CD4-positive, alpha-beta T cell treated with Interleukin-4 for 4 hours (primary cell): Measurements from ENCODE around the gene TNFRSF17.
A peak's percentile ranks its signal among the peaks of the same experiment; 100 is the strongest.
"Not testable (repeated sequence)": the region's sequence is repeated elsewhere in the genome, so short reads cannot be mapped to it uniquely, and the experiment has no call there.

Experiments used
- DNase-seq: peaks from one replicate; pipeline ENCODE4 v3.0.0-alpha.2; 2020

TNFRSF17 gene

DNA sequence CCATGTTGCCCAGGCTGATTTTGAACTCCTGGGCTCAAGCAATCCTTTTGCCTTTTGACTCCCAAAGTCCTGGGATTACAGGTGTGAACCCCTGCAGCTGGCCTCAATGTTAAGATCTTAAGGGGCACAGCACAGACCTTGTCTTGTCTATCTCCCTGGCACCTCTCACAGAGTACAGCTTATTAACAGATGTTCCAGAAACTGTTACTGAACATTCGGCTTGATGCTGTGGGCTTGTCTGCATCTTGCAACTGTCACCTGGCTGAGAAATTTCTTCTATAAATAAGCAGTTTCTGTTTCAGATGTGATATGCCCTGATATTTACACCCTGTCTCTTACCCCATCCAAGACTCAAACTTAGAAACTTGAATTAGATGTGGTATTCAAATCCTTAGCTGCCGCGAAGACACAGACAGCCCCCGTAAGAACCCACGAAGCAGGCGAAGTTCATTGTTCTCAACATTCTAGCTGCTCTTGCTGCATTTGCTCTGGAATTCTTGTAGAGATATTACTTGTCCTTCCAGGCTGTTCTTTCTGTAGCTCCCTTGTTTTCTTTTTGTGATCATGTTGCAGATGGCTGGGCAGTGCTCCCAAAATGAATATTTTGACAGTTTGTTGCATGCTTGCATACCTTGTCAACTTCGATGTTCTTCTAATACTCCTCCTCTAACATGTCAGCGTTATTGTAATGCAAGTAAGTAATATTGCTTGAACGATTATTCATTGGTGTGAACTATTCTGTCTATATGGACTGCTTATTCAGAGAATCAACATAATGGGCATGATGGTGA, at the start of gene TNFRSF17:
Gene TNFRSF17, plus strand, starts transcription at position 450 of the 791 bp plus-strand sequence. Its CDS starts 115 bp downstream, at position 565.
- DNase-seq = no peak

DNA sequence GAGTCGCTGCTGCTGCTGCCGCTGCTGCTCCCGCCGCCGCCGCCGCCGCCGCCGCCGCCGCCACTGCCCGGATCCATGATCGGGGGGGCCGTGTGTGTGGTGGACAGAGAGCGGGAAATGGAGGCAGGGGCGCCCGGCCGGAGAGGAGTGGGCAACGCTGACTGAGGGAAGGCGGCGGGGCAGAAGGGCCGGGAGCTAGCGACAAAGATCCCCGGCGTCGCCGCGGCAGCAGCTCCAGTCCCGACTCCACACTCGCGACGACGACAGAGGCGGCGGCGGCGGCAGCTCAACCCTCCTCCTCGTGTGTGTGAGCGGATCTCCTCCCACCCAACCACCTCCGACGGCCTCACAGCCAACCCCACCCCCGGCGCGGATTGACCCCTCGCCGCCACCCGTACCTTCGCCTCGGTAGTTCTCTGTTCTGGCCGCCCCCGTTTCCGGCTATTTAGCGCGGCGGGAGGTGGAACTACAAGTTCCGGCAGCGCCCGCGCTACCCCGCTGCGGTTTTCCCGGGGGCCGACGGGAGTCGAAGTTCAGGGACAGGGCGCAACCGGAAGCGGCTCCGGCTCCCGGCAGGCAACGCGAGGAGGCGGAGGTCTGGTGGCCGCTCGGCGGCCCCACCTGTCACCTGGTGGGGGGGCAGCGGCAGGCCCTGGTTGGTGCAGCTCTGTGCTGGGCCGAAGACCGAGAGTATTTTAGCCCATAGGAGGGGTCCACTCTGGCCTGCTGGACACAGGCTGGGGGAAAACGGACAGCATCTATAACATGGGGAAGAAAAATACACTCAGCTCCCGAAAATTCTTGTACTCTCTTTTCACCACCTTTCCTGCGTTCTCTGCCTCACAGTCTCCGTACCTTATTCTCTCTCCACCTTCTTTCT, 49.1 kb upstream of the TNFRSF17 start, which contains the start of gene GSPT1:
Gene GSPT1, minus strand, starts transcription at position 313 of the 880 bp plus-strand sequence. Its CDS starts 236 bp downstream, at position 77.
- peak; percentile 99 for DNase-seq

DNA sequence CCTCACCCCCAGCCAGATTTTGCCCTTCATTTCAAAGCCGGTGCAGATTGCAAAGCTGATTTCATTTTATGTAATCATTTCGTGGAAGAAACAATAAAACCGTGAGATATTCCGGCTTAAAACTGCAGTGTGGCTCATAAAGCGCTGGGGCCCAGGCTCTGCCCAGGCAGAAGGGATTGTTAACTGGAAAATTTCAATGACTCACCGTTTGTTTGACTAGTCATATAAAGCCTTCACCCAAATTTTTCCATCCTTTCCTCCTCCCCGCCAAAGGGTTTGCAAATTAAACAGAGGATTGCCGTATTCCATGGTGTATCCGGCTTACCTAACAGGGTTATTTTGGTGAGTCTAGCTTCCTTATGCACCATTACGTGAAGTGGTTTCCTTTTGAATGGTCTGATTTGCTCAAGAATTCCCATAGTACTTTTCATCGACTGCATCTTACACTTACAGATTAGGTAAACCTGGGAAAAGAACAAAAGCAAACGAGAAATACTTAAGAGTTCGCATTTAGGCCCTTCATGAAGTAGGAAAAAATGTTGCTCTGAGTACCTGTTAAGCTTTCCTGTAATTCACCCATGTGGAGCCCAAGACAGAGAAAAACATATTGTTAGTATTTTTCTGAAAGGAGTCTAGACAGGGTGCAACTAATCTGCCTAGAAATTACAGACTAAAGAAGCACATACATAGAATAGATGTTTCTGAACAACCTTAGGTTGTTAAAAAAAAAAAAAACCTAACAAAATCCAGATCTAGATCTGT, 48.3 kb upstream of the TNFRSF17 start:
- DNase-seq = no peak

DNA sequence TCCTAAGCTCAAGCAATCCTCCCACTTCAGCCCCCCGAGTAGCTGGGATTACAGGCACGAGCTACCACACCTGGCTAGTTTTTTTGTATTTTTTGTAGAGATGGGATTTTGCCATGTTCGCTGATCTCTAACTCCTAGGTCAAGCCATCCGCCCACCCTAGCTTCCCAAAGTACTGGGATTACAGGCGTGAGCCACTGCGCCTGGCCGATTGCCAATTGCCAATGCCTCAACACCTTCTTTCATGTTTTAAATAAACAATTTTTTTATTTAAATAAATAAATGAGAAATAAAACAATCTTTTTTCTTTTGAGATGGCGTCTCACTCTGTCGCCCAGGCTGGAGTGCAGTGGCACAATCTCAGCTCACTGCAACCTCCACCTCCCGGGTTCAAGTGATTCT, 41.0 kb upstream of the TNFRSF17 start:
- not testable (repeated sequence) for DNase-seq

- not testable (repeated sequence) for DNase-seq
Measured at GRCh38 chr16:11927350-11927749, 37.7 kb upstream of the TNFRSF17 start.

DNA sequence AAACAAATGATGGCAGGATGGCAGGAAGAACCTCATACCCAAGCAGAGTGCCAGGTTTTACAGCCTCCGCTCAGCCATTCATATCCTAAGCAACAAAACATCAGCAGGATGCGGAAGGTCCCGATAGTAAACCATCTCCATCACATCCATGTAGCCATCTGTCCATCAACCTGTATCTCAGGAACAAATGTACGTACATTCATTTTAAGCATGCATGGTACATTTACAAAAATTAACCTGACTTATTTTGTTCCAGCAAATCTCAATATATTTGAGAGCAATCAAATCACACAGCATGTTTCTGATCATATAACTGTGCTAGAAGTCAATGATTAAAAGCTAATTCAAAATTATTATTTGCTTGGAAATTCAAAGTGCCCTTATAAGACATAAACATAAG, 23.1 kb upstream of the TNFRSF17 start, which contains the start of gene NPIPB2:
Gene NPIPB2, minus strand, starts transcription at position 101 of the 400 bp plus-strand sequence. Its CDS starts 0 bp downstream, at position 101.
- DNase-seq = not testable (repeated sequence)

DNA sequence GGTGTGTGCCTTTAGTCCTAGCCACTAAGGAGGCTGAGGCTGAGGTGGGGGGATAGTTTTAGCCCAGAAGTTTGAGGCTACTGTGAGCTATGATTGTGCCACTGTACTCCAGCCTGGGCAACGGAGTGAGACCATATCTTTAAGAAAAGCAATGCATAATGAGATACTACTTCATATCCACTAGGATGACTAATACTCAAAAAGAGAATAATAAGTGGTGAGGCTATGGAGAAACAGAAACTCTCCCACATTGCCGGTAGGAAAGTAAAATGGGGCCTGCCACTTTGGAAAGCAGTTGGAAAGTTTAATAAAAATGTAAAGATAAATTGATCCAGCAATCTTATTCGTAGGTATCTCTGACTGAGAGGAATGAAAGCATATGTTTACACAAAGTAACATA, 18.6 kb upstream of the TNFRSF17 start:
- no peak for DNase-seq

GRCh38 chr16:11948819-11949218, 16.2 kb upstream of the TNFRSF17 start:
- no peak for DNase-seq

GRCh38 chr16:11949527-11949926, 15.5 kb upstream of the TNFRSF17 start:
- DNase-seq = no peak

- DNase-seq = no peak
Measured at GRCh38 chr16:11950388-11950787, 14.6 kb upstream of the TNFRSF17 start.

- DNase-seq = not testable (repeated sequence)
Measured at GRCh38 chr16:11953576-11953975, 11.4 kb upstream of the TNFRSF17 start.

- no peak for DNase-seq
Measured at GRCh38 chr16:11955713-11956123, 9.3 kb upstream of the TNFRSF17 start.

GRCh38 chr16:11956558-11956957, 8.5 kb upstream of the TNFRSF17 start:
- no peak for DNase-seq

DNA sequence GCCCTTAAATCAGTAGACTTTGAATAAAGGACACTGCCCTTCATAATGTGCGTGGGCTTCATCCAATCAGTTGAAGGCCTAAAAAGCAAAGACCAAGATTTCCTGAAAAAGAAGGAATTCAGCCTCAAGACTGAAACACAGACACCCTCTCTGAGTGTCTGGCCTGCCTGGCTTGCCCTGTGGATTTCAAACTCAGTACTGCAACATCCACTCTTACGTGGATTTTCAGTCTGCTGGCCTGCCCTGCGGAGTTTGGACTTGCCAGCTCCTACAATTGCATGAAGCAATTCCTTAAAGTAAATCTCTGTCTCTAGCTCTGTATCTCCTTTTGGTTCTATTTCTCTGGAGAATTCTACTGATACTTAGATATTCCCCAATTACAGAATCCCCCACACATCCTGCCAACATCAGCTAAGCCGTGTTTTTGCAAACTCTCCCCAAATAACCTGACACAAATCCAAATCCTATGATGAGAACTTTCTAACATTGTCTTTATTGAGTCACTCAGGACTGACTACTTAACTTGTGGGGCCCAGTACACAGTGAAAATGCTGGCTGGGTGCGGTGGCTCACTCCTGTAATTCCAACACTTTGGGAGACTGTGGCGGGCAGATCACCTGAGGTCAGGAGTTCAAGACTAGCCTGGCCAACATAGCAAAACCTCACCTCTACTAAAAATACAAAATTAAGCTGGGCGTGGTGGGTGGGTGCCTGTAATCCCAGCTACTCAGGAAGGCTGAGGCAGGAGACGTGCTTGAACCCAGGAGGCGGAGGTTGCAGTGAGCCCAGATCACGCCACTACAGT, 7.2 kb upstream of the TNFRSF17 start:
- DNase-seq = no peak

DNA sequence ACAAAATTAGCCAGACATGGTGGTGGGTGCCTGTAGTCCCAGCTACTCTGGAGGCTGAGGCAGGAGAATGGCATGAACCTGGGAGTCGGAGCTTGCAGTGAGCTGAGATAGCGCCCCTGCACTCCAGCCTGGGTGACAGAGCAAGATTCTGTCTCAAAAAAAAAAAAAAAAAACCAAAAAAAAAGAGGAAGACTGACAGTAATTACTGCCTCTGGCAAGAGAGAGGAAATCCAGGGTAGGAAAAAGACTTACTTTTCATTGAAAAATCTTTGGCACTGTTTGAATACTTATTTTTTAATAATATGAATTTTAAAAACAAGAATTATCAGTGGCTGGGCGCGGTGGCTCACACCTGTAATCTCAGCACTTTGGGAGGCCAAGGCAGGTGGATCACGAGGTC, 2.6 kb upstream of the TNFRSF17 start:
- not testable (repeated sequence) for DNase-seq

- DNase-seq = not testable (repeated sequence)
Measured at GRCh38 chr16:11962978-11963377, 2.0 kb upstream of the TNFRSF17 start.

- DNase-seq = no peak
Measured at GRCh38 chr16:11963706-11964105, 1.3 kb upstream of the TNFRSF17 start.

GRCh38 chr16:11966173-11966572, 1.2 kb downstream of the TNFRSF17 start:
- DNase-seq = no peak

DNA sequence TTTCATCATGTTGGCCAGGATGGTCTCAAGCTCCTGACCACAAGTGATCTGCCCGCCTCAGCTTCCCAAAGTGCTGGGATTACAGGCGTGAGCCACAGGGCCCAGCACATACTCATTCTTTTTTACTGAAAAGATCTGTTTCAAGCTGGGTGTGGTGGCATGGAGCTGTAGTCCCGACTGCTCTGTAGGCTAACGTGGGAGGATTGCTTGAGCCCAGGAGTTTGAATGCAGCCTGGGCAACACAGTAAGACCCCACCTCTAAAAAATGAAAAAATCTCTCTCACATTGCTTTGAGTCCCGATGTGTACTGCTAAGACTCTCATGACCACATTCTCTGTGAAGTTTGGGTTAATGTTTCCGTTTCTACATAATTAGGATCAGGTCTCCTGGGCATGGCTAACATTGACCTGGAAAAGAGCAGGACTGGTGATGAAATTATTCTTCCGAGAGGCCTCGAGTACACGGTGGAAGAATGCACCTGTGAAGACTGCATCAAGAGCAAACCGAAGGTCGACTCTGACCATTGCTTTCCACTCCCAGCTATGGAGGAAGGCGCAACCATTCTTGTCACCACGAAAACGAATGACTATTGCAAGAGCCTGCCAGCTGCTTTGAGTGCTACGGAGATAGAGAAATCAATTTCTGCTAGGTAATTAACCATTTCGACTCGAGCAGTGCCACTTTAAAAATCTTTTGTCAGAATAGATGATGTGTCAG, 2.3 kb downstream of the TNFRSF17 start:
- no peak for DNase-seq

- DNase-seq = no peak
Measured at GRCh38 chr16:11968577-11968976, 3.6 kb downstream of the TNFRSF17 start.

DNA sequence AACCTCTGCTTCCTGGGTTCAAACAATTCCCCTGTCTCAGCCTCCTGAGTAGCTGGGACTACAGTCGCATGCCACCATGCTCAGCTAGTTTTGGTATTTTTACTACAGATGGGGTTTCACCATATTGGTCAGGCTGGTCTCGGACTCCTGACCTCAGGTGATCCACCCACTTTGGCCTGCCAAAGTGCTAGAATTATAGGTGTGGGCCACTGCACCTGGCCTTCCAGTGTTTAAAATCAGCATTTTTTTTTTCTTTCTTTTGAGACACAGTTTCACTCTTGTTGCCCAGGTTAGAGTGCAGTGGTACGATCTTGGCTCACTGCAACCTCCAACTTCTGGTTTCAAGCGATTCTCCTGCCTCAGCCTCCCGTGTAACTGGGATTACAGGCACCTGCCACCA, 5.3 kb downstream of the TNFRSF17 start:
- not testable (repeated sequence) for DNase-seq
